H1 (cell line): Measurements from ENCODE around the gene KLF13. TPM values are rescaled to one million over a fixed set of nuclear protein-coding genes. Genes with fewer than 3 reads are reported as not detected.

ENCODE experiments used
- CTCF ChIA-PET: fragments of 300-600 bp; sonication (Branson Sonifier 250); formaldehyde crosslinking; loops from one replicate; lab custom pipeline; 2021; ENCODE audit not compliant: partially characterized antibody; lab: Charles Lee
- POLR2A ChIA-PET: fragments of 300-600 bp; sonication (Branson Sonifier 250); formaldehyde crosslinking; loops from one replicate; lab custom pipeline; 2021; ENCODE audit warnings: inconsistent platforms; ENCODE audit not compliant: partially characterized antibody; lab: Charles Lee
- DNase-seq, 2 experiments: peaks; one replicate each; pipeline versions ENCODE4 v3.0.0 to v3.0.0-alpha.2; 2010 to 2022; ENCODE audit warnings: low spot score in 2 of 2, low read depth in 1 of 2, mixed read lengths in 1 of 2
- FAIRE-seq: peaks from 2 replicates; lab custom pipeline; 2011; peaks lifted over from hg19 to GRCh38; lab: Jason Lieb, UNC
- H2AFZ ChIP-seq: 2 replicates; pipeline ENCODE4 v1.8.1; 2012; ENCODE audit warnings: low read length, inconsistent platforms
- H2AK5ac ChIP-seq: 2 replicates; pipeline ENCODE4 v1.6.1; 2013; ENCODE audit warnings: low read depth, low read length
- H2BK120ac ChIP-seq: replicated peaks from 2 replicates; pipeline ENCODE3; 2013; ENCODE audit warnings: low read depth, low read length, inconsistent platforms
- H2BK12ac ChIP-seq: 2 replicates; pipeline ENCODE4 v1.6.1; 2013; ENCODE audit warnings: low read depth, low read length
- H2BK15ac ChIP-seq: 2 replicates; pipeline ENCODE4 v1.6.1; 2013; ENCODE audit warnings: low read length
- H2BK20ac ChIP-seq: 2 replicates; pipeline ENCODE4 v1.6.1; 2013; ENCODE audit warnings: low read length
- H2BK5ac ChIP-seq: 2 replicates; pipeline ENCODE4 v1.6.1; 2013; ENCODE audit warnings: low read depth, low read length
- H3K14ac ChIP-seq: 2 replicates; pipeline ENCODE4 v1.6.1; 2013; ENCODE audit warnings: inconsistent platforms; ENCODE audit not compliant: insufficient read length
- H3K18ac ChIP-seq: 2 replicates; pipeline ENCODE4 v1.6.1; 2013; ENCODE audit warnings: low read length; ENCODE audit errors: extremely low read depth
- H3K23ac ChIP-seq: 2 replicates; pipeline ENCODE4 v1.6.1; 2013; ENCODE audit warnings: inconsistent platforms; ENCODE audit not compliant: insufficient read length
- H3K23me2 ChIP-seq: 2 replicates; pipeline ENCODE4 v1.6.1; 2013; ENCODE audit warnings: low read depth, low read length
- H3K27ac ChIP-seq: 2 replicates; pipeline ENCODE4 v1.6.1; 2011; ENCODE audit warnings: low read depth, low read length, inconsistent platforms
- H3K27me3 ChIP-seq, 4 experiments: replicated peaks in 1 of 4; 1 replicate in 1 of 4; 2 replicates in 3 of 4; pipeline versions ENCODE4 v1.6.1 to v1.8.1; 2011 to 2013; ENCODE audit warnings: low read length in 3 of 4, mild to moderate bottlenecking in 3 of 4, inconsistent platforms in 2 of 4, mixed read lengths in 2 of 4, moderate library complexity in 1 of 4; ENCODE audit not compliant: control insufficient read depth in 3 of 4, insufficient read depth in 3 of 4; ENCODE audit errors: extremely low read depth in 1 of 4
- H3K36me3 ChIP-seq, 4 experiments: 2 replicates each; pipeline versions ENCODE4 v1.6.1 to v1.8.1; 2011 to 2013; ENCODE audit warnings: mild to moderate bottlenecking in 4 of 4, low read length in 3 of 4, moderate library complexity in 2 of 4, control low read depth in 1 of 4, inconsistent platforms in 1 of 4; ENCODE audit not compliant: insufficient read depth in 4 of 4, control insufficient read depth in 2 of 4
- H3K4ac ChIP-seq: replicated peaks from 2 replicates; pipeline ENCODE3; 2013; ENCODE audit warnings: low read length, low read depth, mixed read lengths, inconsistent platforms; ENCODE audit not compliant: insufficient read length
- H3K4me1 ChIP-seq, 4 experiments: replicated peaks in 1 of 4; 1 replicate in 1 of 4; 2 replicates in 3 of 4; pipeline versions ENCODE4 v1.6.1 to v1.8.1; 2011 to 2013; ENCODE audit warnings: low read length in 3 of 4, inconsistent platforms in 2 of 4, mixed read lengths in 1 of 4; ENCODE audit not compliant: insufficient read depth in 4 of 4, control insufficient read depth in 3 of 4
- H3K4me2 ChIP-seq, 2 experiments: 2 replicates each; pipeline versions ENCODE4 v1.6.1 to v1.8.1; 2011 to 2013; ENCODE audit warnings: low read depth in 2 of 2, low read length in 2 of 2, control low read depth in 1 of 2, inconsistent platforms in 1 of 2, mild to moderate bottlenecking in 1 of 2; ENCODE audit not compliant: insufficient read depth in 1 of 2
- H3K4me3 ChIP-seq, 4 experiments: fragments of 200-600, 300-600 bp in 1 of 4; sonication (generic), shearing (Covaris generic), sonication (Bioruptor Twin) in 1 of 4; 2 replicates each; pipeline versions ENCODE4 v1.5.1 to v1.8.1; 2011 to 2016; ENCODE audit warnings: low read length in 4 of 4, low read depth in 3 of 4, control low read depth in 2 of 4, inconsistent platforms in 2 of 4, mild to moderate bottlenecking in 2 of 4, mixed read lengths in 1 of 4, moderate library complexity in 1 of 4; ENCODE audit not compliant: insufficient read depth in 2 of 4; ENCODE audit errors: extremely low read depth in 1 of 4
- H3K56ac ChIP-seq: replicated peaks from 2 replicates; pipeline ENCODE3; 2013; ENCODE audit warnings: low read depth, mild to moderate bottlenecking, mixed read lengths, low read length, inconsistent platforms; ENCODE audit not compliant: insufficient read length
- H3K79me1 ChIP-seq: 2 replicates; pipeline ENCODE4 v1.6.1; 2013; ENCODE audit warnings: low read depth, low read length, control low read depth
- H3K79me2 ChIP-seq, 2 experiments: 2 replicates each; pipeline versions ENCODE4 v1.6.1 to v1.8.1; 2012 to 2013; ENCODE audit warnings: low read length in 2 of 2, mild to moderate bottlenecking in 2 of 2, inconsistent platforms in 1 of 2; ENCODE audit not compliant: insufficient read depth in 2 of 2, control insufficient read depth in 1 of 2
- H3K9ac ChIP-seq, 4 experiments: replicated peaks in 1 of 4; 1 replicate in 1 of 4; 2 replicates in 3 of 4; pipeline versions ENCODE4 v1.6.1 to v1.8.1; 2011 to 2013; ENCODE audit warnings: low read depth in 3 of 4, low read length in 3 of 4, control low read depth in 2 of 4, mild to moderate bottlenecking in 2 of 4, moderate library complexity in 2 of 4, inconsistent platforms in 1 of 4; ENCODE audit errors: extremely low read depth in 1 of 4
- H3K9me3 ChIP-seq, 2 experiments: 2 replicates each; pipeline versions ENCODE4 v1.6.1 to v1.8.1; 2012 to 2013; ENCODE audit warnings: mild to moderate bottlenecking in 2 of 2, moderate library complexity in 2 of 2, control low read depth in 1 of 2, inconsistent platforms in 1 of 2, low read depth in 1 of 2, low read length in 1 of 2, mixed read lengths in 1 of 2; ENCODE audit not compliant: insufficient read depth in 2 of 2
- H4K20me1 ChIP-seq, 2 experiments: replicated peaks in 1 of 2; 2 replicates each; pipeline versions ENCODE3 to v1.8.1; 2011 to 2013; ENCODE audit warnings: inconsistent platforms in 2 of 2, low read length in 2 of 2, mild to moderate bottlenecking in 1 of 2; ENCODE audit not compliant: insufficient read depth in 2 of 2, control insufficient read depth in 1 of 2
- H4K5ac ChIP-seq: 2 replicates; pipeline ENCODE4 v1.6.1; 2013; ENCODE audit warnings: low read length, low read depth, mixed read lengths, inconsistent platforms; ENCODE audit not compliant: insufficient read length
- H4K8ac ChIP-seq: 2 replicates; pipeline ENCODE4 v1.8.0; 2013; ENCODE audit warnings: mild to moderate bottlenecking, moderate library complexity, low read length, inconsistent platforms; ENCODE audit not compliant: insufficient read depth; ENCODE audit errors: extremely low read depth
- H4K91ac ChIP-seq: replicated peaks from 2 replicates; pipeline ENCODE3; 2013; ENCODE audit warnings: low read length, mixed read lengths, inconsistent platforms; ENCODE audit not compliant: insufficient read length
- NANOG ChIP-seq: IDR thresholded peaks from 2 replicates; pipeline ENCODE4 v1.6.1; 2011; ENCODE audit warnings: low read length, low read depth, mild to moderate bottlenecking, inconsistent platforms; ENCODE audit not compliant: insufficient read depth, poor library complexity, severe bottlenecking
- RAD21 ChIP-seq, 2 experiments: IDR thresholded peaks in 1 of 2; conservative IDR thresholded peaks in 1 of 2; 2 replicates each; pipeline ENCODE4 v1.6.1; 2011; ENCODE audit warnings: low read depth in 2 of 2, low read length in 2 of 2, improper control_type of control experiment in 1 of 2, inconsistent platforms in 1 of 2, mild to moderate bottlenecking in 1 of 2, moderate library complexity in 1 of 2
- SIN3A ChIP-seq, 2 experiments: IDR thresholded peaks in 1 of 2; conservative IDR thresholded peaks in 1 of 2; 2 replicates each; pipeline ENCODE4 v1.6.1; 2011 to 2012; ENCODE audit warnings: low read length in 2 of 2, improper control_type of control experiment in 1 of 2, low read depth in 1 of 2, mild to moderate bottlenecking in 1 of 2
- SP4 ChIP-seq: IDR thresholded peaks from 2 replicates; pipeline ENCODE4 v1.6.1; 2012; ENCODE audit warnings: low read length, inconsistent platforms
- TCF12 ChIP-seq: IDR thresholded peaks from 2 replicates; pipeline ENCODE4 v1.6.1; 2011; ENCODE audit warnings: low read depth, mild to moderate bottlenecking, low read length
- WGBS, 2 experiments: shearing (Covaris generic) in 1 of 2; methylation state at CpG; one replicate each; pipeline versions ENCODE4 v1.1.6 to v1.1.7; 2013 to 2015; ENCODE audit warnings: low lambda C conversion rate in 2 of 2, mixed read lengths in 2 of 2, inconsistent platforms in 1 of 2, low coverage in 1 of 2, missing lambda C conversion rate in 1 of 2; ENCODE audit not compliant: insufficient replicate concordance in 2 of 2, insufficient coverage in 1 of 2, insufficient read length in 1 of 2; ENCODE audit errors: extremely low coverage in 1 of 2, missing lambda C conversion rate in 1 of 2; 5-methylcytosine and 5-hydroxymethylcytosine counted together
- polyA plus RNA-seq, 7 experiments: library from polyadenylated mRNA; depleted of rRNA in 3 of 7; stranded (reverse) in 5 of 7; unstranded in 2 of 7; fragments of >200 nt in 5 of 7; fragments of 200-250 nt in 2 of 7; gene quantifications; 1 replicate in 5 of 7; 2 replicates in 1 of 7; 4 replicates in 1 of 7; pipeline versions ENCODE4 v1.2.1 to v1.2.3, GENCODE V29; 2011 to 2013; ENCODE audit warnings: missing spikeins in 2 of 7, mixed read lengths in 2 of 7
- total RNA-seq: library from RNA; stranded (reverse); fragmentation: NEBNext Ultra II Directional; extraction: Animal tissue kit (Norgen Biotek cat#: 25700); gene quantifications from 2 replicates; pipeline ENCODE4 v1.2.1, GENCODE V29; 2021

The KLF13 gene
- total and polyA plus RNA-seq, 2 of the 8 experiments (the other 6 are each of a cell fraction or from before 2014, with no cell fraction given) = 18.3 to 33.4 TPM

DNA sequence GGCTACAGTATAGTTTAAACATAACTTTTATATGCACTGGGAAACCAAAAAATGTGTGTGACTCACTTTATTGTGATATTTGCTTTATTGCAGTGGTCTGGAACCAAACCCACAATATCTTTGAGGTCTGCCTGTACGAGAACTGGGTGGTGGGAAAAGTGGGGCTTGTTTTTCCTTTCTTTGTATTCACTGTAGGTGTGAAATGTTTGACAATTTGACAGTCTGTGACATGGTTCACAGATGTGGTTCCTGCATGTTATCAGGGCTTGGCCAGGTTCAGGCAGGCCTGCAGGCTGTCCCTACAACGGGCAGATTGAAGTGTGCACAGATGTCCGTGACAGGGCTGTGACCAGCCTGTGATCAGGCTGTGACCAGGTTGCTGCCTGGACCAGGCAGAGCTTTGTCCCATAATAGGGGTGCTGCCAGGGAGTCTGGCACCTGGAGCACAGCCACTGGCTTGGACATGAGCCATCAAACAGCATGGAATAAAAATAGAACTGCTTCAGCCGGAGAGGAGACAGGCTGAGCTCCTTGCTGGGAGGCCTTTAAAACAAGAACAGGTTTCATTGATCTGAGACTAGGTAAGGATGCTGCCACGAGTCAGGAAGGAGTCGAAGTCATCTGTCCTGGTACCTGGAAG is 61.0 kb downstream of the KLF13 start:
- H3K4ac ChIP-seq = no peak overlapping the region
- H3K9ac ChIP-seq = no peak overlapping the region
- CTCF ChIA-PET = no interaction called here
- H4K20me1 ChIP-seq = no peaks in the 10 kb centered on the region
- H3K36me3 ChIP-seq = no peaks in the 10 kb centered on the region
- H2BK120ac ChIP-seq = no peak overlapping the region
- H2BK20ac ChIP-seq = no peak overlapping the region
- H4K5ac ChIP-seq = no peak overlapping the region
- H3K18ac ChIP-seq = no peak overlapping the region
- no peak overlapping the region for H4K8ac ChIP-seq
- H2BK5ac ChIP-seq = no peak overlapping the region
- H2AFZ ChIP-seq = no peak overlapping the region
- no peak overlapping the region for H3K4me3 ChIP-seq
- no peaks in the 10 kb centered on the region for H3K79me2 ChIP-seq
- TF ChIP-seq NANOG = no peak
- no peak for TF ChIP-seq RAD21 (IDR thresholded peaks at IDR 0.05 in 1 of 2, conservative IDR thresholded peaks at IDR 0.05 in 1 of 2; ENCODE audit: low read depth in 2 of 2, low read length in 2 of 2)
- TF ChIP-seq SIN3A (conservative IDR thresholded peaks at IDR 0.05 in 1 of 2, IDR thresholded peaks at IDR 0.05 in 1 of 2; ENCODE audit: low read depth in 1 of 2, low read length in 2 of 2) = no peak
- TF ChIP-seq SP4 = no peak
- no peak for TF ChIP-seq TCF12
- TF ChIP-seq, all 59 proteins: peak for 0
- WGBS, 2 experiments = 89% methylated on average over 6 of the region's 6 CpGs; no CpG with 5 or more reads in 1 of the 2 experiments
- no peak overlapping the region for H3K14ac ChIP-seq
- no peaks in the 10 kb centered on the region for H3K79me1 ChIP-seq
- H3K56ac ChIP-seq = no peak overlapping the region
- H3K4me2 ChIP-seq = no peak overlapping the region
- no peak overlapping the region for H2BK12ac ChIP-seq
- H2BK15ac ChIP-seq = no peak overlapping the region
- H3K23me2 ChIP-seq = peaks cover 6% of the 10 kb centered on the region
- H3K4me1 ChIP-seq = peaks cover 0 to 2% (median 2%) of the 10 kb centered on the region in 4 experiments; a peak in 4 of 7 replicates
- H3K9me3 ChIP-seq = no peaks in the 10 kb centered on the region
- no peak for DNase-seq
- no peak for FAIRE-seq
- H3K23ac ChIP-seq = no peak overlapping the region
- H2AK5ac ChIP-seq = no peak overlapping the region
- no peak overlapping the region for H3K27ac ChIP-seq
- no peak overlapping the region for H4K91ac ChIP-seq
- POLR2A ChIA-PET = no interaction called here
- H3K27me3 ChIP-seq = peaks cover 0 to 9% (median 8%) of the 10 kb centered on the region in 4 experiments; a peak in 5 of 7 replicates
